Stimulated activated CD4-positive, alpha-beta T cell treated with anti-CD3 and anti-CD28 coated beads, Interleukin-15, amount 100 ng/mL, for 24 hours (primary cell): ENCODE measurements around the gene MYO15A.

ENCODE experiments used
- DNase-seq: peaks from one replicate; pipeline ENCODE4 v3.0.0-alpha.2; 2020

MYO15A gene

GRCh38 chr17:18160128-18160856 is 51.7 kb downstream of the MYO15A start:
- no peak for DNase-seq

DNA sequence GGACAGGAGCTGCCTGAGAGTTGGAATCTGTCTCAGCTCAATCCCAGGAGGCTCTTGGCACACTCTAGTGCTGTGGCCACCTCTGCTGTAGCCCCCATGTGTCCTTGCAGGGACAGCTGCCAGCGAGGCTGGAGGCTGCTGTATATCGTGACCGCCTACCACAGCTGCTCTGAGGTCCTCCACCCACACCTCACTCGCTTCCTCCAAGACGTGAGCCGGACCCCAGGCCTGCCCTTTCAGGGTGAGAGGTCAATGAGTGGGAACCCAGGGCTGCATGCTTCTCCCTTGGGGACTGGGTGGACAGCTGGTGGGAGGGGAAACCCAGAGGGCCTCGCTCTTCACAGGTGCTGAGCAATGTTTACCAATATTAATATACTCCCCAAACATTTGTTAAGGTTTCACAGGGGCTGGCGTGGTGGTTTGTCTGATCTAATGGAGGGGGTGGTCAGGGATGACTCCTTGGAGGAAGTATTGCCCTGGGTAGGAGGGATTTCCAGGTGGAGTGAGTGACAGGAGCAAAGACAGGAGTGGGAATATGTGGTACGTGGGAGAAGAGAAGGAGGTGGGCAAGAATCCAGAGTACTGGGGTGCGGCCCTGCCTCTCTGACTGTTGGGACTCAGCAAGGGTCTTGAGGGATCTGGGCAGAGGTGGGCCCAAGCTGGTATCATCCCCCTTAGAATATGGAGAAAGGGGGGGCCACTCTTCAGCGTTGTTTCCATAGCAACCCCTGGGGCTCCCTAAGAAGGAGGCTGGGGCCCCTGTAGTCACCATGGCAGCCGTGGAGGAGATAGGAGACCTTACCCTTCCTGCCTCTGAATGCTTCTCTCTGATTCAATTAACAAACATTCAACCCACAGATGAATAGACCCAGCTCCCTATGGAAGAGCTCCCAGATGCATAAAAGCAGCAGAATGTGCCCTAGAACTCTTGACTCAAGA is 52.9 kb downstream of the MYO15A start:
- no peak for DNase-seq

- no peak for DNase-seq
Measured at GRCh38 chr17:18163547-18163946, 55.0 kb downstream of the MYO15A start.

DNA sequence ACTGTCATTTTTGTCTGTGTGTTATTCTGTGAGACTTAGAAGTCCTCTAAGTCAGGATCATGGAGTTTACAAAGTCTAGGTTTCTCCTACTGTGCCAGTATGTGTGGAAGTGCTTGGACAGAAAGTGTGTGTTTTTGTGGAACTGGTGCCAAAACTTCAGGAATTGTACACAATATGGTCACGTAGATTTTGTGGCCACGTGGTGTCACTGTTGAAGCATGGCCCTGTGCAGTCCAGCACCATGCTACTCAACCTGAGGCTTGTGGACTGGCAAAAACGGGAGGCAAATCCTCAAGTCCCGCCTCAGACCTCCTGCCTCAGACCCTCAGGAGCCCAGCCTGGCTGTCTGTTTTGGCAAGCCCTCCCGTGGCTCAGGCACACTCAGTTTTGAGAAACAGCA is 58.3 kb downstream of the MYO15A start:
- no peak for DNase-seq

- no peak for DNase-seq
Measured at GRCh38 chr17:18167421-18167820, 58.9 kb downstream of the MYO15A start.

DNA sequence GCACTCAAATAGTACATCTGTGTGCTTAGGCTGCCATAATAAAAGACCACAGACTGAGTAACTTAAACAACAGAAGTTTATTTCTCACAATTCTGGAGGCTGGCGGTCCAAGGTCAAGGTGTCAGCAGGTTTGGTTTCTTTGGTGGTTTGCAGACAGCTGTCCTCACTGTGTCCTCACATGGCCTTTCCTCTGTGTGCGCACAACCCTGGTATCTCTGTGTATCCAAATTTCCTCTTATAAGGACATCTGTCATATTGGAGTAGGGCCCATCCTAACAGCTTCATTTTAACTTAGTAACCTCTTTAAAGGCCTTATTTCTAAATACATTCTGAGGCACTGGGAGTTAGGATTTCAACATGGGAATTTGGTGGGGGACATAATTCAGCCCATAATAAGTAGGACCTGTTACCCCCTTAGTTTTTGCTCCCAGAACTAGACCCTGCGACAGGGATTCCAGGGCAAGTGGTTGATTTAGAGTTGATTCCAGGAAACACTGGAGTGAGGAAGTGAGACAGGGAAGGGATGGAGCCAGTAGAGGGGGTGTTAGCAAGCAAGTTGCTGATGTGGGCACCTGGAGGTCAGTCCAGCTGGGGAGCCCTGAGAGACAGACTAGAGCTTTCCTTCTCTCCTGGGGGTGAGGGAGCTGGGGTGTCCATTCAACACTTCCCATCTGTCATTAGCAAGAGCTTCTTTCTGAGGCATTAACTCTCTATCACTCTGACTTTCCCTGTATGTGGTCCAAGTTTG is 64.1 kb downstream of the MYO15A start:
- DNase-seq = no peak

- DNase-seq = no peak
Measured at GRCh38 chr17:18173740-18174139, 65.2 kb downstream of the MYO15A start.

DNA sequence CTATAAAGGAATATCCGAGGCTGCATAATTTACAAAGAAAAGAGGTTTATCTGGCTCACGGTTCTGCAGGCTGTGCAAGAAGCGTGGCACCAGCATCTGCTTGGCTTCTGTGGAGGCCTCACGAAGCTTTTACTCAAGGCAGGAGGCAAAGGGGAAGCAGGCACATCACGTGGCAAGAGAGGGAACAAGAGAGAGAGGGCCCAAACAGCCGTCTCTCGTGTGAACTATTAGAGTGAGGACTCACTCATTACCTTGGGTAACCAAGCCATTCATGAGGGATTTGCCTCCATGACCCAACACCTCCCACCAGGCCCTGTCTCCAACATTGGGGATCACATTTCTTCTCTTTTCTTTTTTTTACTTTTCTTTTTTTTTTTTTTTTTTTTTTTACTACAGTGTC is 67.6 kb downstream of the MYO15A start:
- DNase-seq = no peak

DNA sequence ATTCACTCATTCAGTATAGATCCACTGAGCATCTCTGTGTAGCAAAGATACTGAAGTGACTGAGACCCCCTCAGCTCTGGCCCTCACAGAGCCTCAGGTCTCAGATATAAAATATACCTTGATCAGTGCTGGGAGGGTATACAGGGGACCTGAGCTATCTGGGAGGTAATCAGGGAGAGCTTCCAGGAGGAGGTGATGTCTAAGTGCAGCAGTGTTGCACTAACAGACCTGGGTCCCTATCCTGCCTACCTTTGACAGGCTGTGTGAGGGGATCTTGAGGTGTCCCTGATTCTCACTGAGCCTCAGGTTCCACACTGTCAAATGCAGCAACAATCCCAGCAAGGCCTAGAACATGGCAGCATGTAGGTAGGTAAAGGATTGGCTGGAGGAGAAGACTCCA is 68.6 kb downstream of the MYO15A start:
- DNase-seq = no peak

DNA sequence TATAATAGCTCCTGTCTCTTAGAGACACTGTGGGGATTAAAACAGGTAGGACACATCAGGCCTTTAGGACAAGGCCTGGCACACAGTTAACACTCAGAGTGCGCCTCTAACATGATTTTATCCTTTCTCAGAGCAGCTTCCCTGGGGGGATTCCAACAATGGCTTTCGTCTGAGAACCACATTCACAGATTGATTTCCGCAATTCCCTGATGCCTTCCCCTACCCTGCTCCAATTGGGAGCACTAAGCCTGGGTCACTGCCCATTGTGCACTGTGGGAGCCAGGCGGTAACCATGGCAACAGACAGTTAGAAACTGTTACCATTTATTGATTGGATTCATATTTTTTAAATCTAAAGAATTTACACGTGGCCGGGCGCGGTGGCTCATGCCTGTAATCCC is 69.2 kb downstream of the MYO15A start:
- no peak for DNase-seq

GRCh38 chr17:18179196-18179595 is 70.6 kb downstream of the MYO15A start:
- no peak for DNase-seq

DNA sequence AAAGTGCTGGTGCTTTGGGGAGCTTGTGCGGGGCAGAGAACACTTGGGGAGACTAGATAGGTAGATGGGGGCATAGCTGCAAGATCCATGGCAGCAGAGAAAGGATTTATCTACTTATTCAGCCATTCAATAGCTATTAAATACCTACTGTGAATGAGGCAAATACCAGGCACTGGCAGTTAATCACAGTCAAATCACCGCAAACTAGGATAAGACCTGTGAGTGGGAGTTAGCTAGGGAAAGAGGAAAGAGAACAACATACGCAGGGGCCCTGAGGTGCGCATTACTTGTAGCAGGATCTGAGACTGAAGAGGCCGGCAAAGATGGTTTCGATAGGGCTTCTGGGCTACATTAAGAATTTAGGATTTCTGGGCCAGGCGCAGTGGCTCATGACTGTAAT is 71.2 kb downstream of the MYO15A start:
- no peak for DNase-seq

DNA sequence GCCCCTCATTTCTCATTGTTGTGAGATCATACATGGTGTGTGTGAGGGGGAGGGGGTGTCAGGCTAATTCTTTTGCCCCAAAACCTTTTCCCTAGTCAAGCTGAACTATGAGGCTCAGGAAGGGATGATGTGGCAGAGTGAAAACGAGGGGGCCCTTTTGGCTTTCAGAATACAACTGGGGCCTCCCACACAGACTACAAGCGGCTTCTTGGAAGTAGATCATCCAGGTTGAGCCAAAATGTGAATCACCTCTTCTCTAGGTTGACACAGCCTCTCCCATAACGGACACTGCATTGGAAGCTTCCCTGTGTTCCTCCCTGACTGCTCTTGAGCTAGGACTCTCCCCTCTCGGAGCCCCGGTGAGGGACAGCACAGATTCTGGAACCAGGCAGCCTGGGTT is 72.8 kb downstream of the MYO15A start:
- DNase-seq = peak; percentile 80

DNA sequence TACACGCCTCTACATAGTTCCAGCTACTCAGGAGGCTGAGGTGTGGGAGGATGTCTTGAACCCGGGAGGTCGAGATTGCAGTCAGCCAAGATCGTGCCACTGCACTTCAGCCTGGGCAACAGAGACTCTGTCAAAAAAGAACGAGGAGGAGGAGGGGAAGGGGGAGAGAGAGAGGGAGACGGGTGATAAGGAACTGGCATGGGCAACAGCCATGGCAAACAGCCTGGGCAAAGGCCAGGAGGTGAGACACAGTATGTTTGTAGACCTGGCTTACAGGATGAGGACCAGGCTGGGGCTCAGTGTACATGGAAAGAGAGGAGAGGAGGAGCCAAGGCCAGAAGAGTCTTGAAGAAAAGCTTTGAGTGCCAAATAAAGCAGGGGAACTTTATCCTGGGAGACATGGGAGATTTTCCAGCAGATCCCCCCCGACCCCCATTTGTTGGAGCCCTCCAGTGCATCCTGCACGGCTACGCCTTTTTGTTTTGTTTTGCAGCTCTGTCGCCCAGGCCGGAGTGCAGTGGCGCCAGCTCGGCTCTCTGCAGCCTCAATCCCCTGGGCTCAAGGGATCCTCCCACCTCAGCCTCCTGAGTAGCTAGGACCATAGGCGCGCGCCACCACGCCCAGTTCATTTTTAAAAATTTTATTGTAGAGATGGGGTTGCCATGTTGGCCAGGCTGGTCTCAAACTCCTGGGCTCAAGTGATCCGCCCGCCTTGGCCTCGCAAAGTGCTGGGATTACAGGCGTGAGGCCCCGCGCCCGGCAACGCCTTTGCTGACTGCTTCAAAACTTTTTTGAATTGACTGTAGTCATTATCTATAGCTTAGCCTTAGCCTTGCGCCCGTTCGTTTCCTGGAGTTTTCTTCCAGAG is 73.8 kb downstream of the MYO15A start:
- peak; percentile 16 for DNase-seq

GRCh38 chr17:18182978-18183333 is 74.4 kb downstream of the MYO15A start:
- peak; percentile 91 for DNase-seq

DNA sequence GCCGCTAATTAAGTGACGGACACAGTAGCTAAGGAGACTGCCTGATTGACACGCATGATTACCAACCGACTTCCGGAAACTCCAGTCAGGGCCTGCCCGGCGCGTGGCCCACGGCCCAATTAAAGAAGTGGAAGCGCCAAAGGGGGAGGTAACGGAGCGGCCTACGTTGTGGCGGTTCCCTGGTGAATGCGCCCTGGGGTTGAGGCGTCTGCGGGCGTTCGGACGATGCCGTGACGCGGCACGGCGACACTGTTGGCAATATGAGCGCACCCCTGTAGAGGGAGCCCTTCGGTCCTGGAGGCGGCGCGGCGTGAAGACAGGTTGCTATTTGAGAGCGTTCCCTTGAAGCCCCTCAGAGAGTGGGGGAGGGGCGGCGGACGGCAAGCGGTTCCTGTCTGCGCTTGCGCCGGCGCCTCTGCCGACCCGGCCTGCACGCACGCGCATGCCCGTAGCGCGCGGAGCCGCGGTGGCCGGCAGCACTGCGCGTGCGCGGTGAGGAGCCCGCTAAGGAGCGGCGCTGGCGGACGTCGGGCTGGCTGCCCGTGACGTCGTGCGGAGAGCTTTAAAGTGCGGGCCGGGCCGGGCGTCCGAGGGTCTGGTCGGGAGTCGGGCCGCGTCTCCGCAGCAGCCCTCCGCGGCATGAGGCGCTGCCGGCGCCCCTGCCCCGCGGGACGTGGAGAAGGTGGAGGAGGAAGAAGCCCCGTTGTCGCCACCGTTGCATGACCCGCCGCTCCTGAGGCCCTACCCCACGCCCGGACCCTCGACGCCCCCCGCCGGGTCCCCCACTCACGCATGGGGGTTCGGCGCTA is 75.0 kb downstream of the MYO15A start, which contains the start of gene ALKBH5:
Gene ALKBH5, plus strand, starts transcription at position 495 of the 809 bp plus-strand sequence. CDS start 416 bp downstream, outside the sequence.
- peak; percentile 96 for DNase-seq

DNA sequence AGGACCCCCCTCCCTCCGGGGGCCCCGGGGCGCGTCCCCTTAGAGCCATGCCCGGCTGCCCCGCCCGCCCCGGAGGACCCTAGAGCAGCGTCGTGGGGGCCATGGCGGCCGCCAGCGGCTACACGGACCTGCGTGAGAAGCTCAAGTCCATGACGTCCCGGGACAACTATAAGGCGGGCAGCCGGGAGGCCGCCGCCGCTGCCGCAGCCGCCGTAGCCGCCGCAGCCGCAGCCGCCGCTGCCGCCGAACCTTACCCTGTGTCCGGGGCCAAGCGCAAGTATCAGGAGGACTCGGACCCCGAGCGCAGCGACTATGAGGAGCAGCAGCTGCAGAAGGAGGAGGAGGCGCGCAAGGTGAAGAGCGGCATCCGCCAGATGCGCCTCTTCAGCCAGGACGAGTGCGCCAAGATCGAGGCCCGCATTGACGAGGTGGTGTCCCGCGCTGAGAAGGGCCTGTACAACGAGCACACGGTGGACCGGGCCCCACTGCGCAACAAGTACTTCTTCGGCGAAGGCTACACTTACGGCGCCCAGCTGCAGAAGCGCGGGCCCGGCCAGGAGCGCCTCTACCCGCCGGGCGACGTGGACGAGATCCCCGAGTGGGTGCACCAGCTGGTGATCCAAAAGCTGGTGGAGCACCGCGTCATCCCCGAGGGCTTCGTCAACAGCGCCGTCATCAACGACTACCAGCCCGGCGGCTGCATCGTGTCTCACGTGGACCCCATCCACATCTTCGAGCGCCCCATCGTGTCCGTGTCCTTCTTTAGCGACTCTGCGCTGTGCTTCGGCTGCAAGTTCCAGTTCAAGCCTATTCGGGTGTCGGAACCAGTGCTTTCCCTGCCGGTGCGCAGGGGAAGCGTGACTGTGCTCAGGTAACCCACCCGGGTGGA is 75.8 kb downstream of the MYO15A start:
- peak; percentile 81 for DNase-seq

GRCh38 chr17:18185391-18185790 is 76.8 kb downstream of the MYO15A start:
- no peak for DNase-seq

GRCh38 chr17:18185832-18186626 is 77.5 kb downstream of the MYO15A start:
- no peak for DNase-seq

GRCh38 chr17:18186627-18186982 is 78.0 kb downstream of the MYO15A start:
- DNase-seq = no peak
